HG03175 (cell line): ENCODE data around the gene CRADD.

Experiments used
- ATAC-seq: cut with Tn5 transposase; IDR thresholded peaks from one replicate; pipeline ENCODE4 v1.9.1; 2021; ENCODE audit warnings: mild to moderate bottlenecking, moderate library complexity; ENCODE audit not compliant: unreplicated experiment

Gene CRADD

GRCh38 chr12:93804392-93805179, 127.4 kb downstream of the CRADD start:
- no peak for ATAC-seq

- ATAC-seq: no peak
Observed at GRCh38 chr12:93805736-93806141, 128.6 kb downstream of the CRADD start.

- ATAC-seq: no peak
Observed at GRCh38 chr12:93807354-93807753, 130.2 kb downstream of the CRADD start.

DNA sequence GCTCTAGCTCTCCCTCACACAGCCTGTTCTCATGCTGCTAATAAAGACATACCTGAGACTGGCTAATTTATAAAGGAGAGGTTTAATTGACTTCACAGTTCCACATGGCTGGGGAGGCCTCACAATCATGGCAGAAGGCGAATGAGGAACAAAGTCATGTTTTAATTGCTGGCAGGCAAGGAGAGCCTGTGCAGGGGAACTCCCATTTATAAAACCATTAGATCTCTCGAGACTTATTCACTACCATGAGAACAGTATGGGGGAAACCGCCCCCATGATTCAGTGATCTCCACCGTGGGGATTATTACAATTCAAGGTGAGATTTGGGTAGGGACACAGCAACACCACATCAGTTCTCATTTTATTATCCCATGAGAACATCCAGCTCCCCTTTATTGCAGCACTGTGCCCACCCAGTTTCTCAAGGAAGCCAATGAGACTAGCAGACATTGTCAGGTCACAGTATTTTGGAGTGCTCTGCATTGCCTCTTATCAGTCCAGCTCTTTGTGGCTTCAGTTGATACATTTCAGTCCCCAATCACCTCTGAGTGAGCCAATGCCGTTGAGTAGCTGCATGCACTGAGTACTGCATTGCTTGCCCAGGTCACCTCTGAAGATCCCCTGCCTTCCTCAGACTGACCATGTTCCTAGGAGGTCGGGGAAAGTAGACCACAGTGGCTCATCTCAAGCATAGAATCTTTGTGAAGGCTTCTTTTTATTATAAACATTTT, 131.2 kb downstream of the CRADD start:
- ATAC-seq: no peak

GRCh38 chr12:93812626-93813025, 135.5 kb downstream of the CRADD start:
- ATAC-seq: no peak

DNA sequence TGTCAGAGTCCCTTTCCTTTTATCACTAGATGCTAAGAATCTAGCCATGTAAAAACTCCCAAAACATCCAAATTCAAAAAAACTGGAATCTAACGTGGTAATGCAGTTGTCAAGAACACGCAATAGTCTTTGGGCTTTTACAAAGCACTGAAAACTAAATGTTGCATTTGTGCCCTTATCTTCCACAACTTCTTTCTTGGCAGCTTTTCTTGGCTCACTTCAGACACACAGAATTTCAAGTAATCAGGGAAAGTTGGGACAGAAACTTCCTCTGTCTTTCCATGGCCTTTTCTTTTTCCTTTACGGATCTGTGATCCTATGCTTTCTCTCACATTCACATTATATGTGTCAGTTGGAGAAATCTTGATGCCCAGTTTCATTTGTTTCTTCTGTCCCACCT, 136.0 kb downstream of the CRADD start:
- ATAC-seq: no peak

- no peak for ATAC-seq
Observed at GRCh38 chr12:93813972-93814821, 137.0 kb downstream of the CRADD start.

DNA sequence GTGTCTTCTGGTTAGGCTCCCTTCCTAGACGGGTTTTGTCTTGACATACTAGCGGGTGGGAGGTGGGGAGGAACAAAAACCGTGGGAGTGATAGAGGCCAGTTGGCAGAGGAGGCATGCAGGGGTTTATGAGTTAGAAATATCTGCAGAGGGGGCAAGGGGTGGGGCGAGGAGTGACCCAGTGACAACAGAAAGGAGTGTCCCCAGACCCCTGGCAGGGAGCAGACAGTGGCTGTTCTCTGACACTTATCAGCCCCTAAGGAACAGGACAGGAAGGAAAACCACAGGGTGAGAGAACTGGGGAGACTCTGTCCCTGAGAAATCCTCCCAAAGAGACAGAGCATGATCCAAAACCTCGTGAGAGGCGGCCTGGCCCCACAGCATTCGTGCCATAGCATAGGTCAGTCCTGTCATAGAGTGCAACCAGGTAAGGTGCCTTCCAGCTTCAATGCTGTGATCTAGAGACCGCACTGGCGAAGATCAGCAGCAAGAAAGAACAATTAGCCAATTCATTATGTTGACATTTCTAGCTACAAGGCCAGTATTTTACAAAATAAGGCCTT, 141.4 kb downstream of the CRADD start:
- ATAC-seq: no peak

- no peak for ATAC-seq
Observed at GRCh38 chr12:93819050-93819491, 141.9 kb downstream of the CRADD start.

DNA sequence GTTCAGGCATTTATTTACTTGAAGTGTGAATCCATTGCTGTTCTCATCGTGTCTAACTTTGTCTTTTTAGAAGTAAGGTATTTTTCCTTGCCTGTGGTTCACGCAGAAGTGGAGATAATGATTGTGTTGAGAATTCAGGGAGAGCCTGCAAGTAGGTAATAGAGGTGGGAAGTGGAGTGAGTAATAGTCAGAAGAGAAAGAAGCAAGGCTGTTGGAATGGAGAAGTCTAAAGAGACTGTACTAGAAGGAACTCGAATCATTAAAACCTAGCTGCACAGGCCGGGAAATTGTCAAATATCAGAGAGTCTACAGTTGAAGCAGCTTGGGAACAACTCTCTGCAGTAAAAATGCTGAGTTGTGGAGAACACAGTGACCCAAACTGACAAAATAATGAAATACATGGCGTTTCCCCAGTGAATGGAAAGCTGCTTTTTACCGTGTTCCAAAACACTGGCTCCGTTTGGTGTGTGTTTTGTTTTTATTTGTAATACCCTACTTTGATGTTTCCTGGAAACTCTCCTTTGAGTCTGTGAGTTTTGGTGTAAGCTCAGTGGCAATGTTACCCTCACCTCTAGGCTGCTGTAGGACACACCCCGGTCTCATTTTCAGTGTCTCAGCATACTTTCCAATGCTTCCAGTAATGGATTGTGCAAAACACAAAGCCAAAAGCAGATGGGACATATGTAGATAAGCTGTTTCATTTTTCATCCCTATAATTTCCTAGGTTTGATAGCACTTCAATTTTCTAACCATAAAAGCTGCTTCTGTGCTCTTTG, 146.6 kb downstream of the CRADD start:
- no peak for ATAC-seq

- no peak for ATAC-seq
Observed at GRCh38 chr12:93824514-93825500, 147.6 kb downstream of the CRADD start.

DNA sequence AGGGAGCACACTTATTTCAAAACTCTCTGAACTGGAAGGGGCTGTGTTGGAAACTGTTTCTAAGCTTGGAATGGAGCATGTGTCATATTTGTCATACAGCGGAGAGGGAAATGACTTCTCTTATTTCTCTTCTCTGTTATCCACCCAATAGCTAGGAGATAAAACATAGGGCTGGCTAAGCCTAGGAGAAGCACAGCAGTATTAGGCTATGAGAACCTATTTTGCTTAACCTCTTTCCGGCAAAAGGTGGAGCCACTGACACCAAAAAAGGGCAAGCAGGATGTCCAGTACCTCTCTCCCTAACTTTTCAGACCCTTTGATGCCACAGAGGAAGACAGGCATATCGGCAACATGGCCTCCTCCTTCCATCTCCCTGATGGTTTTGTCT, 148.3 kb downstream of the CRADD start:
- ATAC-seq: no peak

GRCh38 chr12:93825931-93826555, 148.9 kb downstream of the CRADD start:
- ATAC-seq: no peak

GRCh38 chr12:93827179-93827578, 150.0 kb downstream of the CRADD start:
- ATAC-seq: no peak

DNA sequence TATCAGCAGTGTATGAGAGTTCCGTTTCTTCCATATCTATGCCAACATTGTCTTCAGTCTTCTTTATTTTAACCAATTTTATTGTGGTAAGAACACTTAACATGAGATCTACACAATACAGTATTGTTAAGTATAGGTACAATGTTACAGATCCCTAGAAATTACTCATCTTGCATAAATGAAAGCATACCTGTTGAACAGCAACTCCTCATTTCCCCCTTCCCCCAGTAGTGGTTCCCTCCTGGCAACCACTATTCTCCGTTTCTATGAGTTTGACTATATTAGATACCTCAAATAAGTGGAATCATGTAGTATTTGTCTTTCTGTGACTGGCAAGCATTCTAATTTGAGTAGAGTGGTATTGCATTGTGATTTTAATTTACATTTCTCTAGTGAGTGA, 150.5 kb downstream of the CRADD start:
- ATAC-seq: no peak

DNA sequence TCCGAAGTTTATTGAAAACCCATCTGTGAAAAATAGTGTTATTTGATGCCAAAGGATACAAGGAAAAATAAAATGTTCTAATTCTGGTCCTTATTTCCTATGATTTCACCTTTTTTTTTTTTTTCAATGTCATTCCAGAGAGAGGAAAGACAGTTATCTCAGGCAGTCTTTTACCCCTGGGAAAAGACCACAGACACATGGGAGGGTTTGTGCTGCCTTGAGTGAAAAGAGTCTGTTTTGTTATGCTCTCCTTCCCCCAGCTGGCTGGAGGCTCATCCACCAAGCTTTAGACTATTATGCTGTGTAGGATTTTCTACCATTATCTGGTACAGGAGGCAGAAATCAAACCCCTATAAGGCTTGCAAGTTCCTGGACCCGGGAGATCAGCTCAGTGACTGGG, 151.8 kb downstream of the CRADD start:
- ATAC-seq: no peak

GRCh38 chr12:93831374-93831773, 154.2 kb downstream of the CRADD start:
- no peak for ATAC-seq

DNA sequence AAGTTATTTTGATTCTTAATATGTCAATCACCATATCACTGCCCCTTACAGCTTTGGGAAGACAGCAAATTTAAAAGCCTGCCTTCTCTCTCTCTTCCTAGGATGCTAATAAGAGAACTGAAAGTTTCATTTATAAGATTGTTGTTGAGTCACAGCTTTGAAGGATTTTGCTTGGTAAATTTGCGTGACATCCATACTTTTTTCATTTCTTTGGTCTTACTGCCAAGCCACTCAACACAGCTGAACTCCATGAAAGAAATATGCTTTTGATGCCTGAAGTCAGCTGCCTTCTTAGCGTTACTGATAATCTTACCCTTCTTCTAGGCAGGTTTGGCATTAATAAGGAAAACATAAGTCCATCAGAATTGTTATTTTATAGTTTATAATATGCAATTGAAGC, 155.0 kb downstream of the CRADD start:
- ATAC-seq: no peak

DNA sequence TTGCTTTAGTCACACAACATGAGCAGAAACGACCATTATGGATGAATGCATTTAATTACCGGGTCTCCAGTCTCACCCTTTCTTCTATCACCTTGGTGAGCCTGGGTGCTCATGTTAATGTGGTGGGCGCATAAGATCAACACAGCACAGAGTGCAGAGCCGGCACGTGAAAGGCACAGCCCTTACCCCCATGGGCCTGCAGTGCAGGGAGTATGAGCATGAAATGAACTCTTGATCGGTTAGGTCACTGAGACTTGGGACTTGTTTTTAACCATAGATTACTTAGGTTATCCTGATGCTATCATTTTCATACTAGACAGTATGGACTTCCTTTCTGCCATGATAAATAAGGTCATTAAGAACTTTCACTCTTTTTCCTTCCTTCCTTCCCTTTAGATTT, 156.8 kb downstream of the CRADD start:
- no peak for ATAC-seq
